ENCODE data around the gene CNPY1.
A peak's percentile ranks its signal among the peaks of the same experiment; 100 is the strongest.

CNPY1 gene

DNA sequence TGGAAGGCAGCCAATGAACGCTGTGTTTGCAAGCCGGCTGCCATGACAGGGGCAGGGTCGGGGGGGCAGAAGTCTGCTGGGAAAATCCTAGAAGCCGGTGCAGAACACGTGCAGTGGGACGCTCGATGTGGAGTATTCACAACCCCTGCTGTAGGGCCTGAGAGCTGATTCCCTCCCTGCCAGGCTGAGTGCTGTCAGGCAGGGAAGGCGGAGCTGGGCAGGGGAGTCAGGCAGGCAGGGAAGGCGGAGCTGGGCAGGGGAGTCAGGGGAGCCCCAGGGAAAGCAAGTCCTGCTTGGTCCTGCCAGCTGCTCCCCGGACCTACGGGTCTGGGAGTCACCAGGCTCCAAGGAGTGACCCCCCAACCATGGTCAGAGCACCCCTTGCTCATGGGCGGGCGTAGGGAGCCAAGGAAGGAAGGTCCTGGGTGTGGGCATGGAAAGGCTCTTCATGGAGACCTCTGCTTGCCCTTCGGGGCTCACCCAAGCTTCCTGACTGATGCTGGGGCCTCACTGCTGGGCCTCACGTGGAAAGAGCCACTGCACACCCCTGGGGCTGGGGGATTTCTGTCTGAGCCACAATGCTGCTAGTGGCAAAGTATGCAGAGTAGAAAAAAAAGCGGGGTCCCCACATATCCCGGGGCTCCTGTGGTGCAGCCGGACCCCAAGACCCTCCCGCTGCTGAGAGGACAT lies 4.2 kb downstream of the CNPY1 start:
- DNase-seq (ENCODE audit: low read depth): no peak
- TF ChIP-seq, protein P1, sequence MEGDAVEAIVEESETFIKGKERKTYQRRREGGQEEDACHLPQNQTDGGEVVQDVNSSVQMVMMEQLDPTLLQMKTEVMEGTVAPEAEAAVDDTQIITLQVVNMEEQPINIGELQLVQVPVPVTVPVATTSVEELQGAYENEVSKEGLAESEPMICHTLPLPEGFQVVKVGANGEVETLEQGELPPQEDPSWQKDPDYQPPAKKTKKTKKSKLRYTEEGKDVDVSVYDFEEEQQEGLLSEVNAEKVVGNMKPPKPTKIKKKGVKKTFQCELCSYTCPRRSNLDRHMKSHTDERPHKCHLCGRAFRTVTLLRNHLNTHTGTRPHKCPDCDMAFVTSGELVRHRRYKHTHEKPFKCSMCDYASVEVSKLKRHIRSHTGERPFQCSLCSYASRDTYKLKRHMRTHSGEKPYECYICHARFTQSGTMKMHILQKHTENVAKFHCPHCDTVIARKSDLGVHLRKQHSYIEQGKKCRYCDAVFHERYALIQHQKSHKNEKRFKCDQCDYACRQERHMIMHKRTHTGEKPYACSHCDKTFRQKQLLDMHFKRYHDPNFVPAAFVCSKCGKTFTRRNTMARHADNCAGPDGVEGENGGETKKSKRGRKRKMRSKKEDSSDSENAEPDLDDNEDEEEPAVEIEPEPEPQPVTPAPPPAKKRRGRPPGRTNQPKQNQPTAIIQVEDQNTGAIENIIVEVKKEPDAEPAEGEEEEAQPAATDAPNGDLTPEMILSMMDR (conservative IDR thresholded peaks at IDR 0.05; ENCODE audit: low read length): no peak
- no peak overlapping the region for H3K4me3 ChIP-seq (ENCODE audit: low read length)

DNA sequence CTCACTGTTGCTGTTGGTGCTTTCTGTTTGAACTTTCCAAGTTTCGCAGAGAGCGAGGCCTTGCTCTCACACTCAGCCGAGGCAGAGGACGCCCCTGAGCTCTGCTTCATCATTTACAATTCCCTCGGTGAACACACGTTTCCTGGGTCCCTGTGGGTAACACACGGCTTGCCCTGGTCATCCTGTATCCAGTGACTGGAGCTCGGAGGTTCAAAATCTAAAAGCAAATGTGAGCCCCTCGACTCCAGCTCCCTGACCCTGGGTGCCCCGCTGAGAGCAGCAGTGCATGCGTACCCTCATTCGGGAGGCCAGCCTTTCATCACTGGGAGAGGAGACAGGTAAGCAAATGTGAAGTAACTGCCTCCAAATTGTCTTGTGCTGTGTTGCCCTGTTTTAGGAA lies 5.8 kb downstream of the CNPY1 start:
- DNase-seq (ENCODE audit: low read depth): no peak
- TF ChIP-seq, protein P1 (conservative IDR thresholded peaks at IDR 0.05; ENCODE audit: low read length): no peak
- no peak overlapping the region for H3K4me3 ChIP-seq (ENCODE audit: low read length)

DNA sequence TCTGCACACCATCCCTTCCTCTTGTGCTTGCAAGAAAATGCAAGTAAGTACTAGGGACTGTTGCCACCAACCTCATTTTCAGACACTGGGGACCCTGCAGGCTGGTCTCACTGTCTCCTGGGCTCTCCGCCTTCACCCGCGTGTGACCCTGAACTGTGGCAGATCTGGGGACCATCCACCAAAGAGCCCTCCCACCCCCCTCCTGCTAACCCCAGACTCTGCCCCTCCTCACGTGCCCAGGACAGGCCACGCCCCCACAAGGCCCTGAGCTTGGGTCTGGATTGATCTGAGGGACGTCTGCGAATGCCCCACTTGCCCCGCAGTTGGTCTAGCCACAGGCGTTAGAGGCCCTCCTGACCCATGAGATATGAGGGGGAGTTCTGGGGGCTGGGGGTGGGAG lies 8.1 kb downstream of the CNPY1 start:
- TF ChIP-seq, protein P1 (conservative IDR thresholded peaks at IDR 0.05; ENCODE audit: low read length): no peak

DNA sequence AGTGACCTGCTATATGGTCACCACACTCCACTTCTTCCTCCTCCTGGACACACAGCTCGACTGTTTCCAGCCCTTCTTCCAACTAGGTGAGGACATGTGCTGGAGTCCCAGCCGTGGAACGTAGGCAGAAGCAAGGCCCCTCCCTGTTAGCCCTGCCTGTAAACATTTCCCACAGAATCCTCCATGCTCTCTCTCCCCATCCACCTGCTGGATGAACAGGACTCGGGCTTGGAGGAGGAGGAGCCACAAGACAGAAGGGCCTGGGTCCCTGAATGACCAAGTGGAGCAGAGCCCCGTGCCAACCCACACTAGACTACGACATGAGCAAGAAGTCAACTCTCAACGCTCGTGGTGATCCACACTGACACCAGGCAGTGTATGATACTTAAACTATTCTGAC lies 9.9 kb downstream of the CNPY1 start:
- no peak for DNase-seq (ENCODE audit: low read depth)
- TF ChIP-seq, protein P1 (conservative IDR thresholded peaks at IDR 0.05; ENCODE audit: low read length): no peak
- no peak overlapping the region for H3K4me3 ChIP-seq (ENCODE audit: low read length)

More for the DNA sequence above, 8.1 kb downstream of the CNPY1 start:
- H3K4me3 ChIP-seq (ENCODE audit: low read length): no peak overlapping the region
- no peak for DNase-seq (ENCODE audit: low read depth)

DNA sequence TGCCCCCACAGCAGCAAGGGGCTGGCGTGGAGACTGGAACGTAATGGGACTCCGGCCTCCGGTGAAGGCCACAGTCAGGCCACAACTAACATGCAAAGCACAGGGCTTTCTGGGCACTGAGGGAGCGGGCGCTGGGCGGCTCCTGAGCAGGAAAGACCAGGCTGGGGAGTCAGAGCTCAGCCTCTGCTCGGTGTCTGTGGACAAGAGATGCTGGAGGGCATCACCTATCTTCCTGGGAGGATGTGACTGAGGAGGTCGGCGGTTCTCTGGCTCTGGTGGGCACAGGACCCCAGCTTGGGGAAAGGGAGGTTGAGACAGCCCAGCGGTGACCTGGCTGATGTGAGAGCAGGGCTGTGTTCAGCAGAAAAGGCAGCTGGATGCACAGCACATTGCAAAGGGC lies 11.7 kb downstream of the CNPY1 start:
- no peak for DNase-seq (ENCODE audit: low read depth)
- TF ChIP-seq, protein P1 (conservative IDR thresholded peaks at IDR 0.05; ENCODE audit: low read length): no peak
- H3K4me3 ChIP-seq (ENCODE audit: low read length): no peak overlapping the region

DNA sequence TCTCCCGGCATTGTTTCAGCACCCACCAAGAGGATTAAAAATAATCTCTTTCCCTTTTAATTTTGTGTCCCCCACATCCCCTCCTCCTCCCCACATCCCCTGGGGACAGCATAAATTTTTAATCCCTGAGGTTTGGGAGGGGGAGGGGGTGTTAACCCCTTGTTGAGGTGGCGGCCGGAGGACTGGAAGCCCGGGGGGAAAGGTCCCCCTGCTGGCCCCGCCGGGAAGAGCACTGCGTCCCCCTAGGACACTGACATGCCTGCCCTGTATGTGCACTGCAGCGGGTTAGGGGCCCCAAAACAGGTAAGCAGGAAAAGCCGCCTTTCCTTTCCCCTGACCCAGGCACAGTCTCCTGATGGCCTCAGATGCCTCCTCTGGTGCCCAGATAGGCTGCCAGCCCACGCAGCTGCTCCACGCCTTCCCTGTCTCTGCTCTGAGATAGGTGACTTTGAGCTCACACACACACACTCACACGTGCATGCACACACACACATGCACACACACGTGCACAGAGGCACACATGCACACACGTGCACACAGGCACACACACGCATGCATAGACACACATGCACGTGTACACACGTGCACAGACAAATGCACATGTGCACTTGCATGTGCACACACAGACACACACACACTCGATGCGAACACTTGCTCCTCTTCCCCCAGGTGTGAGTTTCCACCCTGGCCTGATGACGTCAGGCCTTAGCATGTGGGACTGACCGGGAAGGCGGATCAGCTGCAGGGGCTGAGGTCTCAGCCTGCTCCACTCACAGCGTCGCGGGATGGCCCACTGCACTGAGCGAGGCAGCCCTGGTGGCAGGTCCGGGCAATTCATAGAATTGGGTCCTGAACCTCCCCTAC lies 12.3 kb downstream of the CNPY1 start:
- H3K4me3 ChIP-seq (ENCODE audit: low read length): no peak overlapping the region
- TF ChIP-seq, protein P1 (conservative IDR thresholded peaks at IDR 0.05; ENCODE audit: low read length): peak; percentile 43
- no peak for DNase-seq (ENCODE audit: low read depth)

All from AG10803 (cell line).